Adrenal gland (tissue), 12 donors: ENCODE results near the gene RASSF4. TPM values are rescaled to one million over a fixed set of nuclear protein-coding genes. Genes with fewer than 3 reads are reported as not detected.
"Not testable (repeated sequence)": the region's sequence is repeated elsewhere in the genome, so short reads cannot be mapped to it uniquely, and the experiment has no call there.

ENCODE experiments used
- DNase-seq, 7 donors: peaks; one replicate each; pipeline ENCODE4 v3.0.0-alpha.2; 2019 to 2020
- H3K27ac ChIP-seq, 5 donors: fragments of 200-600 bp; sonication (generic) in 4 of 5; 1 replicate in 3 of 5; 2 replicates in 2 of 5; pipeline versions ENCODE4 v1.5.1 to v1.8.0; 2016 to 2020; ENCODE audit warnings: mild to moderate bottlenecking in 1 of 5
- H3K27me3 ChIP-seq: fragments of 200-600 bp; 2 replicates; pipeline ENCODE4 v1.8.0; 2021
- H3K36me3 ChIP-seq, 2 donors: fragments of 200-600 bp; replicated peaks in 1 of 2; 1 replicate in 1 of 2; 2 replicates in 1 of 2; pipeline versions ENCODE4 v1.5.1 to v1.8.0; 2018 to 2022
- H3K4me1 ChIP-seq, 2 donors: fragments of 200-600 bp; replicated peaks in 1 of 2; 1 replicate in 1 of 2; 2 replicates in 1 of 2; pipeline versions ENCODE4 v1.5.1 to v1.8.0; 2018 to 2021
- H3K4me3 ChIP-seq, 4 donors: fragments of 200-600 bp; sonication (generic) in 3 of 4; one replicate each; pipeline ENCODE4 v1.5.1; 2016 to 2018
- H3K9me3 ChIP-seq, 3 donors: fragments of 200-600 bp; sonication (generic) in 1 of 3; replicated peaks in 1 of 3; 1 replicate in 2 of 3; 2 replicates in 1 of 3; pipeline versions ENCODE4 v1.5.1 to v1.8.0; 2016 to 2021
- POLR2A ChIP-seq, 2 donors: fragments of 450-650 bp; IDR thresholded peaks; one replicate each; pipeline ENCODE4 v1.6.1; 2017; ENCODE audit warnings: antibody characterized with exemption in 2 of 2, mild to moderate bottlenecking in 2 of 2, moderate library complexity in 1 of 2
- WGBS, 4 donors: extraction: QIAGEN DNeasy Blood & Tissue Kit in 2 of 4; methylation state at CpG; one replicate each; pipeline versions ENCODE4 v1.1.5 to v1.1.7; 2013 to 2017; 5-methylcytosine and 5-hydroxymethylcytosine counted together
- intact Hi-C, 2 donors: fragments of 100-400 bp; cut with DNase I; formaldehyde crosslinking; loops; one replicate each; pipeline versions ENCODE4 v1.14.1 to v1.15.0; 2022 to 2023
- polyA plus RNA-seq, 3 donors: library from polyadenylated mRNA; stranded (reverse); fragments of 200-250 nt in 2 of 3; fragments of 350-450 nt in 1 of 3; fragmentation: Illumina TruSeq in 1 of 3; extraction: RNeasy Lipid Tissue Mini Kit (QIAGEN cat#74804) in 1 of 3; gene quantifications; one replicate each; pipeline ENCODE4 v1.2.3, GENCODE V29; 2013 to 2014
- total RNA-seq, 9 donors: library from RNA; depleted of rRNA in 4 of 9; stranded (reverse); fragments of >200 nt in 4 of 9; fragments of 120-200 nt in 1 of 9; fragmentation: NEBNext Ultra II Directional in 1 of 9; extraction: Animal tissue kit (Norgen Biotek cat#: 25700) in 1 of 9; gene quantifications; one replicate each; pipeline versions ENCODE4 v1.1.0 to v1.2.4, GENCODE V29; 2013 to 2023
- TF ChIP-seq, protein P1 (sequence below), 6 experiments: fragments of 450-650 bp in 4 of 6; fragments of 200-600 bp in 2 of 6; sonication (generic) in 1 of 6; IDR thresholded peaks; 1 replicate in 5 of 6; 2 replicates in 1 of 6; pipeline versions ENCODE4 v1.5.1 to v1.8.0; 2016 to 2021; ENCODE audit warnings: antibody characterized with exemption in 6 of 6, mild to moderate bottlenecking in 2 of 6, moderate library complexity in 1 of 6
- donor health status: healthy with polysubstance abuse.
- donor health status: Bipolar disorder and iron deficiency.
- donor health status: DM: yes; HTN: yes; CAD: no.
- donor health status: DM: no; HTN: no; CAD: no.
- donor health status: DM: no; HTN: no; CAD: no.
- donor health status: DM: yes; HTN: yes; CAD: no.

Gene RASSF4
- total and polyA plus RNA-seq, 12 donors: 5.2 to 47.5 (median 25.0) TPM

DNA sequence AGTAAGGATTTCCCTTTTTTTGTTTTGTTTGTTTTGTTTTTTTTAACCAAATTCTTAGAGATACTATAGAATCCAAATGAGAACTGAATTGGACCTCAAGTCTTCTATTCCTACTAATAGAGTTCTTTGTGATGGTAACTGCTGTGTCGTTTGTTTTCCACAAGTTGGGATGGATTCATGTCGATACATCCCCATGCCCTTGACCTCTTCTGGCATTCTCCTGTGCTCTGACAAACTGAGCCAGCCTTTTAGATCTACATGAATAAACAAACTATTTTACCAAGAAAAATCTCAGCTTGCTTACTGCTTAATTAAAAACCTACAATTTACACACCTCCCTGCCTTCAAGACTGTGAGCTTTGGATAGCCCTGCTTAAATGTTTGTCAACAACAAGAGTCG lies 45.1 kb downstream of the RASSF4 start:
- Histone ChIP-seq H3K27ac (no peak overlapping the region), H3K36me3 (no peaks in the 10 kb centered on the region), H3K27me3 (no peaks in the 10 kb centered on the region), H3K9me3 (no peaks in the 10 kb centered on the region), H3K4me3 (no peak overlapping the region), H3K4me1 (peaks cover 10 to 40% of the 10 kb centered on the region in 2 donors)
- TF ChIP-seq POLR2A (IDR thresholded peaks at IDR 0.05): no peak
- TF ChIP-seq, protein P1, sequence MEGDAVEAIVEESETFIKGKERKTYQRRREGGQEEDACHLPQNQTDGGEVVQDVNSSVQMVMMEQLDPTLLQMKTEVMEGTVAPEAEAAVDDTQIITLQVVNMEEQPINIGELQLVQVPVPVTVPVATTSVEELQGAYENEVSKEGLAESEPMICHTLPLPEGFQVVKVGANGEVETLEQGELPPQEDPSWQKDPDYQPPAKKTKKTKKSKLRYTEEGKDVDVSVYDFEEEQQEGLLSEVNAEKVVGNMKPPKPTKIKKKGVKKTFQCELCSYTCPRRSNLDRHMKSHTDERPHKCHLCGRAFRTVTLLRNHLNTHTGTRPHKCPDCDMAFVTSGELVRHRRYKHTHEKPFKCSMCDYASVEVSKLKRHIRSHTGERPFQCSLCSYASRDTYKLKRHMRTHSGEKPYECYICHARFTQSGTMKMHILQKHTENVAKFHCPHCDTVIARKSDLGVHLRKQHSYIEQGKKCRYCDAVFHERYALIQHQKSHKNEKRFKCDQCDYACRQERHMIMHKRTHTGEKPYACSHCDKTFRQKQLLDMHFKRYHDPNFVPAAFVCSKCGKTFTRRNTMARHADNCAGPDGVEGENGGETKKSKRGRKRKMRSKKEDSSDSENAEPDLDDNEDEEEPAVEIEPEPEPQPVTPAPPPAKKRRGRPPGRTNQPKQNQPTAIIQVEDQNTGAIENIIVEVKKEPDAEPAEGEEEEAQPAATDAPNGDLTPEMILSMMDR (IDR thresholded peaks at IDR 0.05): no peak
- WGBS, 4 donors: 37 to 48% (median 42%) methylated on average over 3 of the region's 3 CpGs
- DNase-seq: no peak
- intact Hi-C loops: no loop called here

DNA sequence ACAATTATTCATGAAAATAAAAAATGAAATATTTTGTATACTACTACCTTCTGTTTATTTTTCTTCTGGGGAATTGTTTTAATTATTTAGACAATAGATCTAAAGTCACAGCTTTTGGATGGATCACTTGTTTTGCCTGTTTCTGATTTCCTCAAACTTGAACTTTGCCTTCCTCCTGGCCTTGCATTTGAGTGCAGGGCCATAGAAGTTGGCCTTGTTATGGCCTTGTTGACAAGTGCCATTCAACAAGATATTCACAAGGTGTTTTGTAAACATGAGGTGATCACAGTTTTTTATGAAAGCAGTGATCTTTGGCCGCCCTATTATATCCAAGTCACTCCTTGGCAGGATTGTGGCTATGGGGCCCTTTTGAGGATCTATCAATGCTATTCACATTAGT lies 45.7 kb downstream of the RASSF4 start:
- no peak for DNase-seq
- no peak for TF ChIP-seq POLR2A (IDR thresholded peaks at IDR 0.05)
- TF ChIP-seq, protein P1 (IDR thresholded peaks at IDR 0.05): no peak
- intact Hi-C loops: no loop called here
- Histone ChIP-seq H3K36me3 (no peaks in the 10 kb centered on the region), H3K27me3 (no peaks in the 10 kb centered on the region), H3K4me1 (peaks cover 10 to 33% of the 10 kb centered on the region in 2 donors), H3K9me3 (no peaks in the 10 kb centered on the region), H3K27ac (no peak overlapping the region), H3K4me3 (no peak overlapping the region)
- WGBS, 4 donors: 94 to 100% (median 100%) methylated on average over 1 of the region's 1 CpG

DNA sequence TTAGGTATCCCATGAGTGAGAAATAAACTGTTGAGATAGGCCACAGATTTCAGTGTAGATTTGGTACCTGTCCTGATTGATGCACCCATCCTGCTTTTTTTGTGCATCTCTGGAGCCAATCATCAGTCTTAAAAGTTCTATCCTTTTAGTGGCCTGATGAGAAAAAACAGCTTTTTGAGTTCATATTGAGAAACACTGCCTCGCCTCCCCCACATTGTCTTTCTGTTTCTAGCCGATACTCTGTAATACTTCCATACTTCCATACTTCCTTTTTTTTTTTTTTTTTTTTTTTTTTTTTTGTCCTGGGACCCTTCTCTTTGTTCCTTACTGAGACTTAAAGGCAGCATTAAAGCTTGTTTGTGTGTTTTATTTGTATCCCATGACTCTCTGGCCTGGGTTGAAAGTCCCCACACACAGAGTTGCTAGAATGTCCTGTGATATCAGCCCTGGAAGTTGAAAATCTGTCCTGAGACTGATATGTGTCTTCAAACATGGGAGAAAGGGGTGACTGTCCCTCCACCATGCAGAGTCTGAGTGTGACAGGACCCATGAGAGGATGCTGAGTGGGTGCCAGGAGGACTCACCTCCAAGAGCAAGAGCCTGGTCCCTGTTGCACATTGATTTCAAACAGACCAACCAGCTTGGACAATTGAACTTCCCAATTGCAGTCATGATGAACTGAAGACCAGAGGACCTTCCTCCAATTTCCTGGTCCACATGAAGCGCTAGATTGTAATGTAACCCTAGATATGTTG lies 46.9 kb downstream of the RASSF4 start:
- Histone ChIP-seq H3K36me3 (no peaks in the 10 kb centered on the region), H3K4me1 (peaks cover 10 to 29% of the 10 kb centered on the region in 2 donors), H3K4me3 (no peak overlapping the region), H3K9me3 (no peaks in the 10 kb centered on the region), H3K27me3 (no peaks in the 10 kb centered on the region), H3K27ac (no peak overlapping the region)
- intact Hi-C loops: no loop called here
- 79 to 89% (median 83%) methylated on average over 3 of the region's 3 CpGs for WGBS, 4 donors
- DNase-seq: no peak
- TF ChIP-seq, protein P1 (IDR thresholded peaks at IDR 0.05): no peak
- no peak for TF ChIP-seq POLR2A (IDR thresholded peaks at IDR 0.05)

DNA sequence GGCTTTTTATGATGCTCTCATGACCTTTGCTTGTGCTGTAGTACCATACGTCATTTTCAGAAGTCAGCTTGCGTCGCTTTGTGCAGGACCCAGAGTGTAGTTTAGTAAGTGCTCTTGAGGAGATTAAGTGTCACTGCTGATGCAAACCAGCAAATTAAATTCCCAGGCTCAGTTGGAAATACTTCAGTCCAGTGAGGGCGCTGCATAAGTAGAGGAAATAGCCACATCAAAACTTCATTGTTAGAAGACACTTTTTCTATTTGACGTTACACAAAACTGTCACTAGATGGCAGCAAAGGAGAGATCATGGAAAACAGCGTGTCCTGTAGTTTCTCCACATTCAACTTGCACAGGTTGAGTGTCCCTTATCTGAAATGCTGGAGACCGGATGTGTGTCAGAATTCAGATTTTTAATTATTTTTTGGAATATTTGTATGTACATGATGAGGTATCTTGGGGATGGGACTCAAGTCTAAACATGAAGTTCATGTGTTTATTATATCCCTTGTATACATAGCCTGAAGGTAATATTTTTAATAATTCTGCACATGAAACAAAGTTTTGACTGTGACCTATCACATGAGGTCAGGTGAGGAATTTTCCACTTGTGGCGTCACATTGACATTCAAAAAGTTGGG lies 49.0 kb downstream of the RASSF4 start:
- peaks cover 4 to 17% of the 10 kb centered on the region in 2 donors for H3K4me1 ChIP-seq
- intact Hi-C loops: no loop called here
- TF ChIP-seq, protein P1 (IDR thresholded peaks at IDR 0.05): peak; percentile 77 to 90 (median 82)
- no peak for TF ChIP-seq POLR2A (IDR thresholded peaks at IDR 0.05)
- DNase-seq: peak in 5 of 7 donors; percentile 47 to 71 (median 61)
- WGBS, 4 donors: 6% methylated on average over 8 of the region's 8 CpGs
- no peaks in the 10 kb centered on the region for H3K36me3 ChIP-seq
- peak overlapping the region in 1 of 5 donors; percentile 34 for H3K27ac ChIP-seq
- H3K9me3 ChIP-seq: no peaks in the 10 kb centered on the region
- H3K27me3 ChIP-seq: no peaks in the 10 kb centered on the region
- H3K4me3 ChIP-seq: no peak overlapping the region

DNA sequence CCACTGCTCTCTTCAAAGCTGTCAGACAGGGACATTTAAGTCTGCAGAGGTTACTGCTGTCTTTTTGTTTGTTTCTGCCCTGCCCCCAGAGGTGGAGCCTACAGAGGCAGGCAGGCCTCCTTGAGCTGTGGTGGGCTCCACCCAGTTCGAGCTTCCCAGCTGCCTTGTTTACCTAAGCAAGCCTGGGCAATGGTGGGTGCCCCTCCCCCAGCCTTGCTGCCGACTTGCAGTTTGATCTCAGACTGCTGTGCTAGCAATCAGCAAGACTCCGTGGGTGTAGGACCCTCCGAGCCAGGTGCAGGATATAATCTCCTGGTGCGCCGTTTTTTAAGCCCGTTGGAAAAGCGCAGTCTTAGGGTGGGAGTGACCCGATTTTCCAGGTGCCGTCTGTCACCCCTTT lies 55.0 kb downstream of the RASSF4 start:
- H3K36me3 ChIP-seq, H3K4me1 ChIP-seq, intact Hi-C loops, H3K27ac ChIP-seq, DNase-seq, H3K9me3 ChIP-seq, H3K27me3 ChIP-seq, H3K4me3 ChIP-seq: not testable (repeated sequence)
- WGBS, 4 donors: 86 to 100% (median 90%) methylated on average over 4 to 10 of the region's 10 CpGs
